Spleen (tissue), 7 donors: ENCODE data around the gene SEC24D.

Experiments
- POLR2A ChIP-seq, 3 donors: fragments of 450-650 bp; IDR thresholded peaks; one replicate each; pipeline ENCODE4 v1.5.1; 2017; ENCODE audit warnings: antibody characterized with exemption in 3 of 3, mild to moderate bottlenecking in 1 of 3
- POLR2AphosphoS5 ChIP-seq, 3 donors: sonication (generic); formaldehyde crosslinking; IDR thresholded peaks; one replicate each; pipeline ENCODE4 v1.5.1; 2017; ENCODE audit warnings: antibody characterized with exemption in 3 of 3
- TF ChIP-seq, protein P1 (sequence below), 11 experiments: fragments of 200-600 bp in 7 of 11; fragments of 450-650 bp in 4 of 11; sonication (generic) in 4 of 11; IDR thresholded peaks in 8 of 11; conservative IDR thresholded peaks in 3 of 11; 1 replicate in 7 of 11; 2 replicates in 4 of 11; pipeline versions ENCODE4 v1.4.0 to v1.8.0; 2016 to 2021; ENCODE audit warnings: antibody characterized with exemption in 11 of 11, inconsistent platforms in 4 of 11, mild to moderate bottlenecking in 1 of 11
- donor health status: DM: no; HTN: no; CAD: no; lungs with moderate emphysema.
- donor health status: DM: no; HTN: no; CAD: no.
- donor health status: DM: no; HTN: no; CAD: no.

DNA sequence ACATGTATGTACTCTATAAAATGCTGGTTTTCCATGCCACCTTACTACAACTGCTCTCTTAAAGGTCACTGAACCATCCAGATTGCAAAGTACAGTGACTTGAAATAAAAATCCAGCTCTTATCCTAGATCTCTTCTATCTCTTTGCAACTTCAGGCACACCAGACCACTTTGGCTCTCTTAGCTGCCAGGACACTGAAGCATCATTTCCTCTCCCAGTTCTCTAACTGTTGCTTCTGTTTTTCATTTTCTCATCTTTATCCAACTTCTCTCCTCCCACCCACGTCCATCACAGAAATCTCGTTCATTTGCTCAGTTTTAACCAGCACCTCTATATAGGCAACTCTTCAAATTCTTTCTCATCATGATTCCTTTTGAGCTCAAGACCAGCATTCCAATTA is 76.4 kb downstream of the SEC24D start:
- TF ChIP-seq, protein P1, sequence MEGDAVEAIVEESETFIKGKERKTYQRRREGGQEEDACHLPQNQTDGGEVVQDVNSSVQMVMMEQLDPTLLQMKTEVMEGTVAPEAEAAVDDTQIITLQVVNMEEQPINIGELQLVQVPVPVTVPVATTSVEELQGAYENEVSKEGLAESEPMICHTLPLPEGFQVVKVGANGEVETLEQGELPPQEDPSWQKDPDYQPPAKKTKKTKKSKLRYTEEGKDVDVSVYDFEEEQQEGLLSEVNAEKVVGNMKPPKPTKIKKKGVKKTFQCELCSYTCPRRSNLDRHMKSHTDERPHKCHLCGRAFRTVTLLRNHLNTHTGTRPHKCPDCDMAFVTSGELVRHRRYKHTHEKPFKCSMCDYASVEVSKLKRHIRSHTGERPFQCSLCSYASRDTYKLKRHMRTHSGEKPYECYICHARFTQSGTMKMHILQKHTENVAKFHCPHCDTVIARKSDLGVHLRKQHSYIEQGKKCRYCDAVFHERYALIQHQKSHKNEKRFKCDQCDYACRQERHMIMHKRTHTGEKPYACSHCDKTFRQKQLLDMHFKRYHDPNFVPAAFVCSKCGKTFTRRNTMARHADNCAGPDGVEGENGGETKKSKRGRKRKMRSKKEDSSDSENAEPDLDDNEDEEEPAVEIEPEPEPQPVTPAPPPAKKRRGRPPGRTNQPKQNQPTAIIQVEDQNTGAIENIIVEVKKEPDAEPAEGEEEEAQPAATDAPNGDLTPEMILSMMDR (IDR thresholded peaks at IDR 0.05 in 8 of 11, conservative IDR thresholded peaks at IDR 0.05 in 3 of 11): no peak
- no peak for TF ChIP-seq POLR2A (IDR thresholded peaks at IDR 0.05)
- no peak for TF ChIP-seq POLR2AphosphoS5 (IDR thresholded peaks at IDR 0.05)
